Endothelial cell of umbilical vein (primary cell): ENCODE data around the gene SYNDIG1.

Source experiments
- EZH2 ChIP-seq: IDR thresholded peaks from 2 replicates; pipeline ENCODE4 v1.6.1; 2012; ENCODE audit warnings: borderline replicate concordance, low read depth, mild to moderate bottlenecking, moderate library complexity, low read length, inconsistent platforms; ENCODE audit not compliant: severe bottlenecking
- JUN ChIP-seq: IDR thresholded peaks from 2 replicates; pipeline ENCODE4 v1.6.1; 2011; ENCODE audit warnings: borderline replicate concordance, low read depth; ENCODE audit not compliant: insufficient read length, insufficient read depth
- MYC ChIP-seq: IDR thresholded peaks from one replicate; pipeline ENCODE4 v1.6.1; 2011; ENCODE audit warnings: mild to moderate bottlenecking, low read depth, low read length
- POLR2A ChIP-seq: IDR thresholded peaks from 2 replicates; pipeline ENCODE4 v1.6.1; 2012; ENCODE audit warnings: low read depth, mild to moderate bottlenecking, control low read depth, low read length
- POLR2AphosphoS5 ChIP-seq: IDR thresholded peaks from 2 replicates; pipeline ENCODE4 v1.6.1; 2012; ENCODE audit warnings: low read depth, mild to moderate bottlenecking, control low read depth, low read length, moderate library complexity; ENCODE audit not compliant: insufficient read depth
- TF ChIP-seq, protein P1 (sequence below), 2 donors: IDR thresholded peaks; 1 replicate in 1 of 2; 2 replicates in 1 of 2; pipeline ENCODE4 v1.5.1; 2011; ENCODE audit warnings: low read length in 2 of 2, mild to moderate bottlenecking in 2 of 2, moderate library complexity in 2 of 2, control low read depth in 1 of 2, inconsistent platforms in 1 of 2, low read depth in 1 of 2; ENCODE audit not compliant: insufficient read depth in 1 of 2; ENCODE audit errors: extremely low read depth in 1 of 2

DNA sequence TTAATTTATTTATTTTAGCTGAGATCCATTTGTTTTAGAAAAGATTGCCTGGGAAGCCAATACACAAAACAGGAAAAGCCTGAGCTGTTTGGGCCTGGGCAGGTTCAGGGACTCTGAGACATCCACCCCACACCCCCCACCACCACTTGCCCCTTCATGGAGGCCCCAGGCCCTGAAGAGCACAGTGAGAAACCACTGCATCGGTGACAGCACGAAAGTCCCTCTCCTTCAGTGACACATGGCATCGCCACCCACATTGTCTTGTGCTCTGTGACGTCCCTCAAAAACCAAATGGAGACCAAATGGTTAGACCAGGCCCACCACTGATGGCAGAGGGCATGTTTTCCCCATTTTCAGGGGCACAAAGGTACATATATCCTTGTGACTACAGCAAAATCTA lies 106.4 kb downstream of the SYNDIG1 start:
- TF ChIP-seq, protein P1, sequence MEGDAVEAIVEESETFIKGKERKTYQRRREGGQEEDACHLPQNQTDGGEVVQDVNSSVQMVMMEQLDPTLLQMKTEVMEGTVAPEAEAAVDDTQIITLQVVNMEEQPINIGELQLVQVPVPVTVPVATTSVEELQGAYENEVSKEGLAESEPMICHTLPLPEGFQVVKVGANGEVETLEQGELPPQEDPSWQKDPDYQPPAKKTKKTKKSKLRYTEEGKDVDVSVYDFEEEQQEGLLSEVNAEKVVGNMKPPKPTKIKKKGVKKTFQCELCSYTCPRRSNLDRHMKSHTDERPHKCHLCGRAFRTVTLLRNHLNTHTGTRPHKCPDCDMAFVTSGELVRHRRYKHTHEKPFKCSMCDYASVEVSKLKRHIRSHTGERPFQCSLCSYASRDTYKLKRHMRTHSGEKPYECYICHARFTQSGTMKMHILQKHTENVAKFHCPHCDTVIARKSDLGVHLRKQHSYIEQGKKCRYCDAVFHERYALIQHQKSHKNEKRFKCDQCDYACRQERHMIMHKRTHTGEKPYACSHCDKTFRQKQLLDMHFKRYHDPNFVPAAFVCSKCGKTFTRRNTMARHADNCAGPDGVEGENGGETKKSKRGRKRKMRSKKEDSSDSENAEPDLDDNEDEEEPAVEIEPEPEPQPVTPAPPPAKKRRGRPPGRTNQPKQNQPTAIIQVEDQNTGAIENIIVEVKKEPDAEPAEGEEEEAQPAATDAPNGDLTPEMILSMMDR (IDR thresholded peaks at IDR 0.05; ENCODE audit: extremely low read depth in 1 of 2, insufficient read depth in 1 of 2, low read depth in 1 of 2, low read length in 2 of 2), result no peak
- TF ChIP-seq POLR2A (no peak), EZH2 (no peak), MYC (no peak), POLR2AphosphoS5 (no peak), JUN (no peak)
